Measurements from ENCODE around the gene SLC49A3. TPM values are rescaled to one million over a fixed set of nuclear protein-coding genes. Genes with fewer than 3 reads are reported as not detected.

The SLC49A3 gene
- total and polyA plus RNA-seq, 2 of the 13 experiments (the other 11 are each of a cell fraction or from before 2014, with no cell fraction given), result 0.07 to 0.17 TPM

- ChIA-PET POLR2A (no interaction called here), CTCF (ENCODE audit: low intra/inter-chr PET ratio, low total read pairs) (no interaction called here)
- H3K9ac ChIP-seq (ENCODE audit: insufficient read depth, low read depth, low read length), result peak overlapping the region; percentile 55
- DNase-seq (ENCODE audit: low spot score) (peak; percentile 62), ATAC-seq (peak; percentile 12), FAIRE-seq (no peak)
- peak overlapping the region; percentile 38 to 74 (median 64); a peak in 4 of 6 replicates for H3K4me3 ChIP-seq (replicated peaks in 1 of 3; ENCODE audit: insufficient read depth in 1 of 3, low read depth in 2 of 3, low read length in 3 of 3)
- H3K36me3 ChIP-seq (replicated peaks in 1 of 2; ENCODE audit: control insufficient read depth in 1 of 2, insufficient read depth in 2 of 2, low read length in 2 of 2), result no peaks in the 10 kb centered on the region
- BruUV-seq (replicated peaks), result no TSS peak
- H3K27me3 ChIP-seq (ENCODE audit: control insufficient read depth in 1 of 2, insufficient read depth in 2 of 2, low read length in 2 of 2), result 0 out of 5 replicates have a peak, but pooled peaks cover 0 to 1% of the 10 kb centered on the region in 2 experiments
- H3K4me1 ChIP-seq (ENCODE audit: insufficient read depth, low read length), result peaks cover 87% of the 10 kb centered on the region
- in situ Hi-C loops (cut with HindIII; ENCODE audit: extremely low pct_ligation_motif_present, low pct_unique_long_range_greater_than_20kb), result no loop called here
- H3K79me2 ChIP-seq (ENCODE audit: insufficient read depth, low read length), result no peaks in the 10 kb centered on the region
- H4K20me1 ChIP-seq (ENCODE audit: insufficient read depth, low read length), result no peaks in the 10 kb centered on the region
- H3K4me2 ChIP-seq (ENCODE audit: low read depth, low read length), result peak overlapping the region; percentile 79
- H2AFZ ChIP-seq (ENCODE audit: low read length), result no peak overlapping the region
- intact Hi-C loops (cut with micrococcal nuclease; ENCODE audit: unreplicated experiment), result no loop called here
- no peaks in the 10 kb centered on the region for H3K9me3 ChIP-seq (ENCODE audit: low read length)
- no CpG with 5 or more reads among the region's 58 CpGs for WGBS (ENCODE audit: low lambda C conversion rate)
- peak overlapping the region; percentile 11 for H3K27ac ChIP-seq (ENCODE audit: extremely low read length, insufficient read depth, low read length)
- TF ChIP-seq ERF (CRISPR knock-in tag; IDR thresholded peaks at IDR 0.05) (0 out of 2 replicates have a peak, but pooled peaks have one; percentile 24), ZNF800 (CRISPR knock-in tag; IDR thresholded peaks at IDR 0.05) (peak; percentile 45; the same call in 1 of the 2 replicates), ZNF646 (CRISPR knock-in tag; IDR thresholded peaks at IDR 0.05) (no peak), ATF7-NPFF (CRISPR knock-in tag; IDR thresholded peaks at IDR 0.05; ENCODE audit: low read depth) (peak; percentile 5; the same call in 1 of the 2 replicates), SMYD3 (CRISPR knock-in tag; IDR thresholded peaks at IDR 0.05) (no peak), ZNF263 (CRISPR knock-in tag; IDR thresholded peaks at IDR 0.05) (peak; percentile 84), NCOR1 (IDR thresholded peaks at IDR 0.05; ENCODE audit: borderline replicate concordance, low read length) (no peak), ZNF292 (CRISPR knock-in tag; IDR thresholded peaks at IDR 0.05; ENCODE audit: borderline replicate concordance, low read depth) (peak; percentile 37; the same call in 1 of the 2 replicates), ZKSCAN8 (CRISPR knock-in tag; IDR thresholded peaks at IDR 0.05; ENCODE audit: borderline replicate concordance) (peak; percentile 37; the same call in 1 of the 2 replicates), ZNF431 (CRISPR knock-in tag; IDR thresholded peaks at IDR 0.05; ENCODE audit: borderline replicate concordance, low read depth) (no peak), RBFOX2 (IDR thresholded peaks at IDR 0.05; ENCODE audit: low read depth, low read length) (peak; percentile 39; the same call in 1 of the 2 replicates), SNAPC5 (CRISPR knock-in tag; IDR thresholded peaks at IDR 0.05; ENCODE audit: borderline replicate concordance) (no peak), XBP1 (CRISPR knock-in tag; IDR thresholded peaks at IDR 0.05) (no peak), ZFYVE20 (CRISPR knock-in tag; IDR thresholded peaks at IDR 0.05; ENCODE audit: borderline replicate concordance, low read depth) (no peak)
- TF ChIP-seq, protein P1, sequence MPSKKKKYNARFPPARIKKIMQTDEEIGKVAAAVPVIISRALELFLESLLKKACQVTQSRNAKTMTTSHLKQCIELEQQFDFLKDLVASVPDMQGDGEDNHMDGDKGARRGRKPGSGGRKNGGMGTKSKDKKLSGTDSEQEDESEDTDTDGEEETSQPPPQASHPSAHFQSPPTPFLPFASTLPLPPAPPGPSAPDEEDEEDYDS (CRISPR knock-in tag; IDR thresholded peaks at IDR 0.05), result no peak
These were observed 7.1 kb downstream of the SLC49A3 start for GRCh38 chr4:681736-682451.
